K562 (cell line): ENCODE results near the gene NISCH. TPM values are rescaled to one million over a fixed set of nuclear protein-coding genes. Genes with fewer than 3 reads are reported as not detected.

Experiments
- CBX1 ChIP-seq: sonication (generic); IDR thresholded peaks from 2 replicates; pipeline ENCODE4 v1.6.1; 2016; ENCODE audit warnings: antibody characterized with exemption, low read depth, mild to moderate bottlenecking
- CHD2 ChIP-seq: IDR thresholded peaks from 2 replicates; pipeline ENCODE4 v1.6.1; 2011; ENCODE audit warnings: low read depth, low read length
- CSDE1 ChIP-seq, 2 experiments: fragments of 450-650 bp; IDR thresholded peaks; 2 replicates each; pipeline ENCODE4 v1.6.1; 2016; ENCODE audit warnings: mild to moderate bottlenecking in 1 of 2
- ESRRB ChIP-seq: fragments of 250-450 bp; sonication (Bioruptor Pico); IDR thresholded peaks from 2 replicates; pipeline ENCODE4 v1.5.0; 2020; ENCODE audit warnings: mild to moderate bottlenecking, moderate library complexity, borderline replicate concordance
- ETV1 ChIP-seq: fragments of 450-650 bp; conservative IDR thresholded peaks from 2 replicates; pipeline ENCODE4 v1.6.1; 2016; ENCODE audit warnings: missing genetic modification characterization, control low read depth, low read depth, missing compliant biosample characterization
- LCOR ChIP-seq: sonication (generic); formaldehyde crosslinking; IDR thresholded peaks from 2 replicates; pipeline ENCODE4 v1.8.0; 2022; ENCODE audit warnings: mild to moderate bottlenecking, missing genetic modification reagents
- MAX ChIP-seq: sonication (generic); formaldehyde crosslinking; IDR thresholded peaks from 2 replicates; pipeline ENCODE4 v1.9.0; 2022; ENCODE audit warnings: mild to moderate bottlenecking, missing genetic modification reagents
- MED1 ChIP-seq: sonication (generic); formaldehyde crosslinking; IDR thresholded peaks from 2 replicates; pipeline ENCODE4 v1.8.1; 2023; ENCODE audit warnings: missing genetic modification reagents, borderline replicate concordance
- NONO ChIP-seq, 2 experiments: fragments of 200-400 bp in 1 of 2; fragments of 450-650 bp in 1 of 2; formaldehyde crosslinking in 1 of 2; IDR thresholded peaks; 2 replicates each; pipeline ENCODE4 v1.6.1; 2017; ENCODE audit warnings: low read depth in 2 of 2, mild to moderate bottlenecking in 2 of 2, moderate library complexity in 2 of 2, low read length in 1 of 2
- SIN3A ChIP-seq, 2 experiments: fragments of 150-350 bp in 1 of 2; IDR thresholded peaks; 2 replicates each; pipeline ENCODE4 v1.6.1; 2011 to 2016; ENCODE audit warnings: borderline replicate concordance in 2 of 2, low read depth in 2 of 2, low read length in 2 of 2, mild to moderate bottlenecking in 2 of 2, moderate library complexity in 2 of 2; ENCODE audit not compliant: control insufficient read depth in 1 of 2
- STAT5B ChIP-seq: fragments of 250-450 bp; sonication (Bioruptor Pico); IDR thresholded peaks from 2 replicates; pipeline ENCODE4 v1.8.0; 2021; ENCODE audit warnings: mild to moderate bottlenecking, inconsistent platforms
- ZBTB40 ChIP-seq, 2 experiments: fragments of 450-650 bp in 1 of 2; sonication (generic) in 1 of 2; formaldehyde crosslinking in 1 of 2; IDR thresholded peaks; 2 replicates each; pipeline versions ENCODE4 v1.7.1 to v1.9.0; 2016 to 2022; ENCODE audit warnings: inconsistent platforms in 1 of 2, mild to moderate bottlenecking in 1 of 2, missing genetic modification reagents in 1 of 2
- ZFP36 ChIP-seq: fragments of 150-350 bp; IDR thresholded peaks from 2 replicates; pipeline ENCODE4 v1.6.1; 2018; ENCODE audit warnings: low read length, low read depth; ENCODE audit not compliant: partially characterized antibody
- ZKSCAN8 ChIP-seq: fragments of 200-800 bp; sonication (Bioruptor generic); IDR thresholded peaks from 2 replicates; pipeline ENCODE4 v1.6.1; 2016; ENCODE audit warnings: missing genetic modification characterization, missing compliant biosample characterization
- ZNF780A ChIP-seq: fragments of 250-450 bp; sonication (Bioruptor Pico); IDR thresholded peaks from 2 replicates; pipeline ENCODE4 v1.5.0; 2021; ENCODE audit warnings: mild to moderate bottlenecking
- ZSCAN32 ChIP-seq: fragments of 450-650 bp; formaldehyde crosslinking; IDR thresholded peaks from 2 replicates; pipeline ENCODE4 v1.4.0; 2020; ENCODE audit warnings: mild to moderate bottlenecking, moderate library complexity
- polyA plus RNA-seq, 8 experiments: library from polyadenylated mRNA; depleted of rRNA in 4 of 8; stranded (reverse) in 5 of 8; unstranded in 3 of 8; fragments of >200 nt; fragmentation: Nextera tagmentation in 2 of 8; fragmentation: Illumina TruSeq in 1 of 8; extraction: Ambion mirVana in 2 of 8; extraction: Trizol in 1 of 8; gene quantifications; 2 replicates each; pipeline versions ENCODE4 v1.2.1 to v1.2.3, GENCODE V29; 2011 to 2014; ENCODE audit warnings: inconsistent platforms in 1 of 8, missing spikeins in 1 of 8
- total RNA-seq, 7 experiments: library from RNA; depleted of rRNA in 6 of 7; stranded (reverse); fragments of >200 nt in 6 of 7; fragmentation: Illumina TruSeq in 2 of 7; extraction: Trizol in 2 of 7; gene quantifications; 2 replicates each; pipeline versions ENCODE4 v1.2.1 to v1.2.3, GENCODE V29; 2011 to 2021; ENCODE audit warnings: low replicate concordance in 1 of 7
- TF ChIP-seq, protein P1 (sequence below): sonication (generic); formaldehyde crosslinking; IDR thresholded peaks from 2 replicates; pipeline ENCODE4 v1.8.0; 2022; ENCODE audit warnings: missing genetic modification reagents, mild to moderate bottlenecking, borderline replicate concordance

NISCH gene
- total and polyA plus RNA-seq, 9 of the 15 experiments (the other 6 are each of a cell fraction or from before 2014, with no cell fraction given), result 0.44 to 43.5 (median 23.4) TPM

- TF ChIP-seq ZBTB40 (IDR thresholded peaks at IDR 0.05) (0 out of 2 replicates have a peak, but pooled peaks have one; percentile 30), ZBTB40 (CRISPR knock-in tag; IDR thresholded peaks at IDR 0.05) (no peak), CSDE1 (IDR thresholded peaks at IDR 0.05) (no peak), SIN3A (IDR thresholded peaks at IDR 0.05; ENCODE audit: borderline replicate concordance in 2 of 2, control insufficient read depth in 1 of 2, low read depth in 2 of 2, low read length in 2 of 2) (peak; percentile 29 to 74; a peak in 3 of 4 replicates), CHD2 (peak; percentile 84), MAX (CRISPR knock-in tag) (peak; percentile 93), STAT5B (CRISPR knock-in tag) (no peak), MED1 (CRISPR knock-in tag) (no peak), LCOR (no peak), ZKSCAN8 (CRISPR knock-in tag) (no peak), ZFP36 (no peak), CBX1 (no peak), ETV1 (peak; percentile 70), ZNF780A (CRISPR knock-in tag) (no peak), ESRRB (CRISPR knock-in tag) (no peak), NONO (IDR thresholded peaks at IDR 0.05; ENCODE audit: low read depth in 2 of 2, low read length in 1 of 2) (peak in 1 of 2 experiments; percentile 43; a peak in 1 of 4 replicates), ZSCAN32 (CRISPR knock-in tag) (no peak)
- TF ChIP-seq, protein P1, sequence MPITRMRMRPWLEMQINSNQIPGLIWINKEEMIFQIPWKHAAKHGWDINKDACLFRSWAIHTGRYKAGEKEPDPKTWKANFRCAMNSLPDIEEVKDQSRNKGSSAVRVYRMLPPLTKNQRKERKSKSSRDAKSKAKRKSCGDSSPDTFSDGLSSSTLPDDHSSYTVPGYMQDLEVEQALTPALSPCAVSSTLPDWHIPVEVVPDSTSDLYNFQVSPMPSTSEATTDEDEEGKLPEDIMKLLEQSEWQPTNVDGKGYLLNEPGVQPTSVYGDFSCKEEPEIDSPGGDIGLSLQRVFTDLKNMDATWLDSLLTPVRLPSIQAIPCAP (CRISPR knock-in tag), result no peak
Measured at GRCh38 chr3:52536369-52537164, 81.2 kb downstream of the NISCH start, which contains the start of gene UQCC5 (continued).
